Dermis microvascular lymphatic vessel endothelial cell (primary cell): ENCODE results near the gene EPS8L1. TPM values are rescaled to one million over a fixed set of nuclear protein-coding genes. Genes with fewer than 3 reads are reported as not detected.
"Not testable (repeated sequence)": the region's sequence is repeated elsewhere in the genome, so short reads cannot be mapped to it uniquely, and the experiment has no call there.

Experiments used
- DNase-seq, 2 donors: peaks; one replicate each; pipeline versions ENCODE4 v3.0.0 to v3.0.0-alpha.2; 2010; ENCODE audit warnings: low read depth in 2 of 2
- total RNA-seq: library from RNA; depleted of rRNA; stranded (reverse); fragments of >200 nt; gene quantifications from 2 replicates; pipeline ENCODE4 v1.2.1, GENCODE V29; 2014

The EPS8L1 gene
- total RNA-seq, 1 donor from 2014 or later = 8.9 TPM

DNA sequence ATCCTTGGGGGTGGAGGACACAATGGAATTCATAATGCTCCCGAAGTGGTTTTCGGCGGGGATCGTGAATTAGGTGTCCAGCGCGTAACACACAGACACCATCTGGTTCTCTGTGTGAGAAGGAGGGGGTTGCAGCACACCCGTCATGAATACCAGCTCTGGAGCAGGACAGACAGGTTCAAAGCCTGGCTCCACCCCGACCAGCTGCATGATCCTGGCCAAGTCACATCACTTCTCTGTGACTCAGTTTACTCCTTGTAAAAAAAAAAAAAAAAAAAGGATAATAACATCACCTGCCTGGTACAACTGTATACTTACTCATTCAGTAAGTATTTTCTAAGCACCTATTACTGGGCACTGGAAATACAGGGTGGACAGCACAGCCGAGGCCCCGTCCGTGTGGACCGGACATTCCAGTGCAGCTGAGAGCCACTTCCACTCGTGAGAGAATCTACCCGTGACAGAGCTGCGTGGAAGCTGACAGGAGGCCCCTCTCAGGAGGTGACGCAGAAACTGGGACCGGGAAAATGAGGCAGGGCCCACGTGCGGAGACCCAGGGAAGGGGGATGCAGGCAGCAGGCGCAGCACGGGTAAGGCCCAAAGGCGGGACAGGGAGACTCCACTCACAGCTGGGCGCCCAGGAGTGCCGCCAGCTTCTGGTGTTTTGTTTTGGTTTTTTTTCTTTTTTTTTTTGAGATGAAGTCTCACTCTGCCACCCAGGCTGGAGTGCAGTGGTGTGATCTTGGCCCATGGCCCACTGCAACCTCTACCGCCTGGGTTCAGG lies 24.7 kb upstream of the EPS8L1 start:
- no peak for DNase-seq

DNA sequence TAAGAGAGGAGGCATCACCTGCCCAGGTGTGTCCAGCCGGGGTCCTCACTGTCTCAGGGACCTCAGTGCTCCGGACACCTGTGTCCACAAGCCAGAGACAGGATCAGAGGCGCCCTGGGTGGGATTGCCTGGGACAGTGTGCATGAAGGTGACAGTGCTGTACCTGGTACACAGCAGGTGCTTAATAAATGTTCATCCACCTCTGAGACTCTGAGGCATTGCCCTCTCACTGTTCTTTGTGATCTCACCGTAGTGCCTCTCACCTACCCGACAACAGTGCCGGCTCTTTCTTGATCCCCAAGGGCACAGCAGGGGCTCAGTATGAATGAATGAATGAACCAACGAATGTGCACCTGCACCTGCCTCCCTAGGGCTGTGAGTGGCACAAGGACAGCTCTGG lies 21.9 kb upstream of the EPS8L1 start:
- no peak for DNase-seq

DNA sequence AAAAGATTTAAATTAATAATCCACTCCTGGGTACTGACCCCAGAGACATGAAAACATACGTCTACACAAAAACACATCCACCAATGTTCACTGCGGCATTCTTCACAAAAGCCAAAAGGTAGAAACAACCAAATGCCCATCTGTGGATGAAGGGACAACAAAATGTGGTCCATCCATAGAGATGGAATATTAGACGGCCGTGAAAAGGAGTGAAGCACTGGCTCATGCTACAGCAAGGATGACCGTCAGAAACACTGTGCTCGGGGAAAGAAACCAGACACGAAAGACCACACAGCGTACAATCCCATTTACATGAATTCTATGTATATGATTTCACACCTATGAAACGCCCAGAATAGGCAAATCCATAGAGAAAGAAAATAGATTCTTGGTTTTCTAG lies 18.8 kb upstream of the EPS8L1 start:
- DNase-seq = no peak

DNA sequence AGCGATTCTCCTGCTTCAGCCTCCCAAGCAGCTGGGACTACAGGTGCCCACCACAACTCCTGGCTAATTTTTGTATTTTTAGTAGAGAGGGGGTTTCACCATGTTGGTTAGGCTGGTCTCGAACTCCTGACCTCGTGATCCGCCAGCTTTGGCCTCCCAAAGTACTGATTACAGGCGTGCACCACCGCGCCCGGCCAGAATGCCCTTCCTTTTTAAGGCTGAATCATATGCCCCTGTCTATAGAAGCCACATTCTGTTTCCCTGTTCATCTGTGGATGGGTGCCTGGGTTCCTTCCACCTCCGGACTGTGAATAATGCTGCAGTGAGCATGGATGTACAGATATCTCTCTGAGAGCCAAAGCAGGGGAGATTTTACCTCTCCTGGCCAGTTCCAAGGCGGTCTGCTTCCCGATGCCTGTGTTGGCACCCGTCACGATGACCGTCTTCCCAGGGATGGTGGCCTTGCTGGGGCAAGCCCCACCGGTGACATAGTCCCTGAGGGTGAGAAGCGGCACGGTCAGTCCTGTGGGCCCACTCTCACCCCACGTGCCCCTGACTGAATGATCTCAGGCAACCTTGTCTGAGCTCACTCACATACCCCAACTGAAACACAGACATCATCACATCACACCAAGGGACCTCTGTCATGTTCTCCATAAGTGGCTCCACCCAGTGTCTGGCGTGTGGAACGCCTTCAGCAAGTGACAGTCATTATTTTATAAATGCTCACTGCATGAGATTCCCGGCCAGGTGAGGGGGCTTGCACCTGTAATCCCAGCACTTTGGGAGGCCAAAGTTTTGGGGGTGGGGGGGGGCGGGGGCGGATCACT lies 16.7 kb upstream of the EPS8L1 start:
- no peak for DNase-seq

- not testable (repeated sequence) for DNase-seq
These were observed 15.4 kb upstream of the EPS8L1 start for GRCh38 chr19:55060287-55060686.

GRCh38 chr19:55062735-55063491 lies 12.8 kb upstream of the EPS8L1 start, which contains the start of gene RDH13:
Gene RDH13 (minus strand): TSS chr19:55063148. CDS start chr19:55063032, 116 bp downstream.
- DNase-seq = peak; percentile 94 to 98

DNA sequence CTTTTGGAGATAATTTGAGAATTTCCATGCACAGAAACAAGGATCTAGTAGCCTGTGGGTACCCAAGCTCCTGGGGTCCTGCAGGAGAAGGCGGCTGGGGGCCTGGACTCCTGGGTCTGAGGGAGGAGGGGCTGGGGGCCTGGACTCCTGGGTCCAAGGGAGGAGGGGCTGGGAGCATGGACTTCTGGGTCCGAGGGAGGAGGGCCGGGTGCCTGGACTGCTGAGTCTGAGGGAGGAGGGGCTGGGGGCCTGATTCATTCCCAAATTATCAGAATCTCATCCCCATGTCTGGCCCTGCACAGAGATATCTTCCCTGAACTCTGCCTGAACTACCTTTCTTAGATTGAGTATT lies 12.2 kb upstream of the EPS8L1 start:
- no peak for DNase-seq

DNA sequence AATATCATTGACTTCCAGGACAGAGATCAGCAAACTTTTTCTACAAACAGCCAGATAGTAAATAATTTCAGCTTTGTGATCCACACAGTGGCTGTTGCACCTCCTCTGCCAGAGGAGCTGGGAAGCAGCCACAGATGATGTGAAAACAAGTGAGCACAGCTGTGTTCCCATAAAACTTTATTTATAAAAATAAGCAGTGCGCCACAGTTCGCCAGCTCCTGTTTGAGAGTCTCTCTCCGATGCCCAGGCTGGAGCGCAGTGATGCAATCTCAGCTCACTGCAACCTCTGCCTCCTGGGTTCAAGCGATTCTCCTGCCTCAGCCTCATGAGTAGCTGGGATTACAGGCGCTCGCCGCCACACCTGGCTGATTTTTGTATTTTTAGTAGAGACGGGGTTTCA lies 10.2 kb upstream of the EPS8L1 start:
- not testable (repeated sequence) for DNase-seq

GRCh38 chr19:55066107-55066709 lies 9.5 kb upstream of the EPS8L1 start:
- DNase-seq = no peak

GRCh38 chr19:55067869-55068268 lies 7.8 kb upstream of the EPS8L1 start:
- DNase-seq = no peak

DNA sequence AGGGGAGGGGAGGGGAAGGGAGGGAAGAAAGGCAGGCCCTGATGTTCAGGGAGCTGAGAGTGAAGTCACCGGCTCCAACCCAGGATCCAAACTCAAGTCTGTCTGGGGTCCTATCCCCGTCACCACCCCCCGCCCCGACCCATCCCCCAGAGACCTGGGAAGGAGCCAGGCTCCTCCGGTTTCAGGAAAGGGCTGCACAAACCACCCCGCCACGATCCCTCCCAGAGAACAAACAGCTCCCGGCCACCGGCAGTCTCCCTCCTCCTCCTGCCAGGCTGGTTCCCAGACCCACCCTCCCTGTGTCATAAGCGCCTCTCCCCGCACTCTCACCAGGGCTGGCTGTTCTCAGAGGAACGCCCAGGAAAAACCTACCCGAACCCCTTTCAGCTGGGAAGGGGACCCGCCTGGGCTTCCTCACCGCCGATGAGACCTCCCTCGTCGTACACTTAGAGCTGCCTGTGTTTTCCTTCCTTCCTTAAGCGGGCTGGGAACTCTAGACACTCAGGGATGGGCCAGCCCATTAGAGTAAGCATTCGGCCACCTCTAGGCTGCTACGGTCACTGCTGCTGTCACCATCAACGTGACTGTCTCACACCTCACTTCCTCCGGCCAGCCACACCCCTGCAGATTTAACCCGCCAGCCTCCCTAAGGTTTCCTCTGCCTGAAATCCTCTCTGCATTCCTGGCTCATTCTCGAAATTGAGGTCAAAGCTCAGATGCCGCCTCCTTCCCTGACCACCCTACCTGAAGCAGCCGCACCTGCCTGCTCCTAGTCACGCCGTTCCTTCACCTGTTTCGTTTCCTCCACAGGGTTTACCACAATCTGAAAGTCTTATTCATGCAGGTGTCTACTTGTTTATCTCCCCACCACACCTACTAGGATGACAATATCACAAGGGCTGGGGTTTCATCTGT lies 6.5 kb upstream of the EPS8L1 start:
- DNase-seq = peak in 1 of 2 donors; percentile 29

GRCh38 chr19:55069865-55070197 lies 5.8 kb upstream of the EPS8L1 start:
- DNase-seq = no peak

GRCh38 chr19:55070466-55071128 lies 5.1 kb upstream of the EPS8L1 start:
- no peak for DNase-seq

DNA sequence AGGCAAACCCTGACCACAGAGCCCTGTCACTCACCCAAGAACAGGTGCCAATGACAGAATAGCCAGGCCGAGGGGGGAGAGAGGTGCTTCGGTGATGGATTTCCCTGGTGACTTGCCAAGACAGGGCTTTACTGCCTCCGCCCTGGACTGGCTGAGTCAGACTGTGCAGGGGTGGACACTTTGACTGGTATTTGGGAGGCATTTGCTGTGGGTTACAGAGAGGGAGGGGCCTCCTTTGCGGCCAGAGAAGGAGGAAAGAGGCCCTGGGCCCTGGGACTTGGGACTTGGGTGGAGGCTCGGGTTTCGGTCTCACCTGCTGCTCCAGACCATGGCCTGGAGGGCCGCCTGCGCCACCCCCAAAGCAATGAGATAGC lies 4.6 kb upstream of the EPS8L1 start:
- DNase-seq = no peak

DNA sequence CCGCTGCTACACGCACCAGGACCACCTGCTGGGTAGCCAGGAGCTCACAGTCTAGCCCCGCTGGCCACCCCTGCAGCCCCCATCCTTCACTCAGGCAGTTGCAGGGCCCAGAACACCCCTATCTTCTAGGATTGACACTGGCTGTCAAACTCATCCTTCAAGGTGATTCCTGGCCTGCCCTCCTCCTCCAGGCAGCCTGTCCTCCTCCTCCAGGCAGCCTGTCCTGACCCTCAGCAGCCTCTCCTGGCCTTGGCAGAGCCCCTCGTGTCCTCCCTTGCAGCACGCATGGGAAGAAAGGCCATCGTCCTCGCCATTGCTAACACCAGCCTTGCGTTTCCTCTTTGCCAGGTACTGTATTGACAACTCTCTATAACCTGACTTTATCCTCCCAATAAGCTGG lies 3.8 kb upstream of the EPS8L1 start:
- DNase-seq = no peak

DNA sequence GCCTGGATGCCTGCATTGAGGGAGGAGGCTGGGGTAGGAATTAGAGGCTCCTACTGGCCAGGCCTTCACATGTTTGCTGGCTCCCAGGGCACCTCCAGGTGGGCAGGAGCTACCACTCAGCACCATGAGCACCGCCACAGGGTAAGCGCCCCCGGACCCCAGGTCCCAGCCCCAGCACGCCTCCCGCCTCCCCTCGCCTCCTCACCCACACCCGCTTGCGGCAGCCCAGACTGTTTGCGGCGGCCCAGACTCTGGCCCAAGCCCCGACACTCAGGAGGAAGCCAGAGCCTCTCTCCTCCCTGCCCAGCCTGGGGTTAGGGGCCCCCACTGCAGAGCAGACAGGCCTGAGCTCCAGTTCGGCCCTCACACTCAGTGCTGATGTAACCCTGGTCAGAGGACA lies 652 bp downstream of the EPS8L1 start:
- DNase-seq = no peak

GRCh38 chr19:55077106-55077505 lies 1.4 kb downstream of the EPS8L1 start:
- DNase-seq = no peak

DNA sequence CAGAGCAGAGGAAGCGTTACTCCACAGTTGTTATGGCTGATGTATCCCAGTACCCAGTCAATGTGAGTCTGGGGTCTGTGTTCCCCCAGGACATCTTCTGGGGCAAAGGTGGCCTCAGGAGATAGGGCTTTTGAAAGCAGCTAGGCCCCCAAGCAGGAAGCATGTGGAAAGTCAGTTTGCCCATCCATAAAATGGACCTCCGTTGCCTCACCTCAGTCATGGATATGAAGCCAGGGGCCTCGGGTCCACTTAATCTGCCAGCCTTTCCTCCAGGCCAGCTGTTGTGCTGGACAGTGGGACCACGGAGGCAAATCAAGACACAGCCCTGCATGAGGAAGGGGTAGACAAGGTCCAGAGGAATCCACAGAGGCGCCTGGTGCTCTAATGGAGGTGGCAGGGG lies 3.3 kb downstream of the EPS8L1 start:
- no peak for DNase-seq

DNA sequence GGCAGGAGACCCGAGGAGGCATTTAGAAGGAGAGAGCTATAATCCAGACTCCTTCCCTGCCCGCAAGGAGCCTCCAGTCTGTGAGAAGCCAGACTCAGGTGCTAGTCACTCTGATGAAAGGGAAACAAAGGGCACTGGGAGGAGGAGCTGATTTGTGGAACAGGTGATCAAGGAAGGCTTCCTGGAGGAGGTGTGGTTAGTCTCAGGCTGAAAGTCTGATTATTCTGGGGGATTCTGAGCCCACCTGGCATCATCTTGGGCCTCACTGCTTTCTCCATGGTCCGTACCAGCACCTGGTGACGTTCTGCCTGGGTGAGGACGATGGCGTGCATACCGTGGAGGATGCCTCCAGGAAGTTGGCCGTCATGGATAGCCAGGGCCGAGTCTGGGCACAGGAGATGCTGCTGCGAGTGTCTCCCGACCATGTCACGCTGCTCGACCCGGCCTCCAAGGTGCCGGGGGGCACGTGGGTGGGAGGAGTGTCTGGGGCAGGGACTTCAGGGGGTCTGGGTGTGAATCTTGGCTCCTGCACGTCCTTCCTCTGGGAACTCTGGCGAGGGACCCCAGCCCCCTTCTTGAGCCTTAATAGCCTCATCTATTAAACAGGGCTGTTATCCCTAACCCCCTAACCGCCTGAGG lies 3.9 kb downstream of the EPS8L1 start:
- no peak for DNase-seq
